GM23338 (cell line): ENCODE data around the gene BRD9. TPM values are rescaled to one million over a fixed set of nuclear protein-coding genes. Genes with fewer than 3 reads are reported as not detected.

Source experiments
- ATAC-seq: fragments of 200-7000 bp; cut with Tn5 transposase; 3 replicates; pipeline ENCODE4 v1.9.1; 2020
- DNase-seq: peaks from one replicate; pipeline ENCODE4 v3.0.0-alpha.2; 2015; ENCODE audit warnings: low spot score
- H2AFZ ChIP-seq: fragments of 200-600 bp; sonication (generic); 2 replicates; pipeline ENCODE4 v1.8.0; 2016; ENCODE audit warnings: antibody characterized with exemption, mild to moderate bottlenecking, moderate library complexity
- H3F3A ChIP-seq: fragments of 200-600 bp; sonication (generic); replicated peaks from 2 replicates; pipeline ENCODE4 v1.8.0; 2017; ENCODE audit warnings: antibody characterized with exemption, mixed run types, low read depth
- H3K27ac ChIP-seq: fragments of 200-600 bp; sonication (generic); 2 replicates; pipeline ENCODE4 v1.6.1; 2016; ENCODE audit warnings: low read depth
- H3K27me3 ChIP-seq: fragments of 200-600 bp; sonication (generic); 2 replicates; pipeline ENCODE4 v1.8.0; 2016; ENCODE audit warnings: mild to moderate bottlenecking, mixed run types, moderate library complexity; ENCODE audit not compliant: insufficient read depth
- H3K36me3 ChIP-seq: fragments of 200-600 bp; sonication (generic); 2 replicates; pipeline ENCODE4 v1.8.0; 2016; ENCODE audit warnings: mild to moderate bottlenecking; ENCODE audit not compliant: insufficient read depth
- H3K4me1 ChIP-seq: fragments of 200-600 bp; sonication (generic); 2 replicates; pipeline ENCODE4 v1.8.0; 2016; ENCODE audit warnings: mild to moderate bottlenecking, moderate library complexity; ENCODE audit not compliant: insufficient read depth
- H3K4me2 ChIP-seq: fragments of 200-600 bp; sonication (generic); 2 replicates; pipeline ENCODE4 v1.7.1; 2017; ENCODE audit warnings: mixed run types
- H3K4me3 ChIP-seq: fragments of 200-600 bp; sonication (generic); 2 replicates; pipeline ENCODE4 v1.6.1; 2016; ENCODE audit warnings: mixed run types
- H3K79me2 ChIP-seq: fragments of 200-600 bp; sonication (generic); replicated peaks from 2 replicates; pipeline ENCODE4 v1.8.0; 2017; ENCODE audit warnings: mild to moderate bottlenecking; ENCODE audit not compliant: insufficient read depth
- H3K9me2 ChIP-seq: fragments of 200-600 bp; sonication (generic); 2 replicates; pipeline ENCODE4 v1.8.0; 2017; ENCODE audit not compliant: insufficient read depth
- H4K20me1 ChIP-seq: fragments of 200-600 bp; sonication (generic); replicated peaks from 2 replicates; pipeline ENCODE4 v1.8.0; 2017; ENCODE audit warnings: mild to moderate bottlenecking; ENCODE audit not compliant: insufficient read depth
- H3K27ac Mint-ChIP-seq: 2 replicates; pipeline ENCODE4 v1.8.0; 2020; ENCODE audit warnings: inconsistent platforms, mild to moderate bottlenecking, moderate library complexity, mixed read lengths
- H3K27me3 Mint-ChIP-seq: 3 replicates; pipeline ENCODE4 v1.8.0; 2022; ENCODE audit warnings: low read depth, mild to moderate bottlenecking, moderate library complexity, mixed read lengths, inconsistent platforms; ENCODE audit not compliant: insufficient read depth, poor library complexity
- H3K36me3 Mint-ChIP-seq: 3 replicates; pipeline ENCODE4 v1.8.0; 2021; ENCODE audit warnings: low read depth, mild to moderate bottlenecking, inconsistent platforms, moderate library complexity, mixed read lengths
- H3K4me1 Mint-ChIP-seq: 3 replicates; pipeline ENCODE4 v1.8.0; 2020; ENCODE audit warnings: mild to moderate bottlenecking, inconsistent platforms, mixed read lengths
- H3K4me3 Mint-ChIP-seq: 3 replicates; pipeline ENCODE4 v1.8.0; 2021; ENCODE audit warnings: moderate library complexity, mild to moderate bottlenecking, inconsistent platforms, mixed read lengths
- H3K9me3 Mint-ChIP-seq: 3 replicates; pipeline ENCODE4 v1.8.0; 2020; ENCODE audit warnings: moderate library complexity, mild to moderate bottlenecking, inconsistent platforms, mixed read lengths
- CREB1 ChIP-seq: fragments of 250-450 bp; sonication (Bioruptor Pico); IDR thresholded peaks from 2 replicates; pipeline ENCODE4 v1.5.0; 2020; ENCODE audit warnings: low read depth, mild to moderate bottlenecking, moderate library complexity
- CTCF ChIP-seq, 2 experiments: fragments of 200-600 bp in 1 of 2; sonication (generic) in 1 of 2; conservative IDR thresholded peaks; 2 replicates each; pipeline versions ENCODE4 v1.5.1 to v1.6.1; 2016 to 2017; ENCODE audit warnings: antibody characterized with exemption in 2 of 2, low read depth in 2 of 2, mild to moderate bottlenecking in 2 of 2, moderate library complexity in 1 of 2
- EZH2 ChIP-seq: fragments of 200-600 bp; sonication (generic); IDR thresholded peaks from one replicate; pipeline ENCODE4 v1.8.0; 2017; ENCODE audit warnings: antibody characterized with exemption, mild to moderate bottlenecking, low read depth; ENCODE audit not compliant: unreplicated experiment
- EZH2phosphoT487 ChIP-seq: fragments of 200-600 bp; sonication (generic); IDR thresholded peaks from one replicate; pipeline ENCODE4 v1.8.1; 2018; ENCODE audit warnings: antibody characterized with exemption; ENCODE audit not compliant: unreplicated experiment
- JUNB ChIP-seq: IDR thresholded peaks from one replicate; pipeline ENCODE4 v1.6.1; 2016; ENCODE audit warnings: antibody characterized with exemption; ENCODE audit not compliant: unreplicated experiment
- NANOG ChIP-seq: IDR thresholded peaks from 2 replicates; pipeline ENCODE4 v1.6.1; 2016; ENCODE audit warnings: antibody characterized with exemption, borderline replicate concordance
- POLR2AphosphoS5 ChIP-seq: IDR thresholded peaks from 2 replicates; pipeline ENCODE4 v1.6.1; 2016; ENCODE audit warnings: antibody characterized with exemption, low read depth
- REST ChIP-seq: IDR thresholded peaks from one replicate; pipeline ENCODE4 v1.6.1; 2018; ENCODE audit warnings: antibody characterized with exemption; ENCODE audit not compliant: unreplicated experiment
- STAT1 ChIP-seq: IDR thresholded peaks from one replicate; pipeline ENCODE4 v1.6.1; 2016; ENCODE audit warnings: antibody characterized with exemption; ENCODE audit not compliant: unreplicated experiment
- ZNF114 ChIP-seq: fragments of 250-450 bp; sonication (Bioruptor Pico); IDR thresholded peaks from 2 replicates; pipeline ENCODE4 v1.5.0; 2020; ENCODE audit warnings: mild to moderate bottlenecking, moderate library complexity
- ZNF331 ChIP-seq: fragments of 250-450 bp; sonication (Bioruptor Pico); IDR thresholded peaks from 2 replicates; pipeline ENCODE4 v1.5.0; 2020; ENCODE audit warnings: low read depth, mild to moderate bottlenecking, moderate library complexity
- ZNF462 ChIP-seq: fragments of 250-450 bp; sonication (Bioruptor Pico); IDR thresholded peaks from 2 replicates; pipeline ENCODE4 v1.5.0; 2020; ENCODE audit warnings: mild to moderate bottlenecking, moderate library complexity
- polyA plus RNA-seq: library from polyadenylated mRNA; unstranded; fragments of >200 nt; fragmentation: Nextera tagmentation; extraction: Ambion mirVana; gene quantifications from 2 replicates; pipeline ENCODE4 v1.2.1, GENCODE V29; 2016
- total RNA-seq: library from RNA; depleted of rRNA; stranded (reverse); fragments of >200 nt; shearing (Covaris generic); gene quantifications from 2 replicates; pipeline ENCODE4 v1.2.3, GENCODE V29; 2014
- TF ChIP-seq, protein P1 (sequence below): IDR thresholded peaks from 2 replicates; pipeline ENCODE4 v1.6.1; 2016; ENCODE audit warnings: antibody characterized with exemption

Gene BRD9
- total and polyA plus RNA-seq, 2 experiments from 2014 or later: 32.9 to 54.7 TPM

GRCh38 chr5:820245-820644 lies 72.4 kb downstream of the BRD9 start:
- Mint-ChIP-seq H3K4me3 (no peak overlapping the region), H3K27ac (no peak overlapping the region), H3K4me1 (no peaks in the 10 kb centered on the region), H3K36me3 (peaks cover 50% of the 10 kb centered on the region), H3K27me3 (no peaks in the 10 kb centered on the region), H3K9me3 (no peaks in the 10 kb centered on the region)
- Histone ChIP-seq H3K9me2 (no peaks in the 10 kb centered on the region), H4K20me1 (no peaks in the 10 kb centered on the region), H3F3A (no peaks in the 10 kb centered on the region), H3K4me3 (no peak overlapping the region), H3K36me3 (peaks cover 3% of the 10 kb centered on the region; the same call in 1 of the 2 replicates), H3K4me2 (no peak overlapping the region), H3K79me2 (no peaks in the 10 kb centered on the region), H3K4me1 (no peaks in the 10 kb centered on the region), H2AFZ (no peak overlapping the region), H3K27me3 (no peaks in the 10 kb centered on the region), H3K27ac (no peak overlapping the region)
- TF ChIP-seq REST (no peak), CTCF (conservative IDR thresholded peaks at IDR 0.05; ENCODE audit: low read depth in 2 of 2) (no peak), EZH2phosphoT487 (no peak), NANOG (no peak), STAT1 (no peak), CREB1 (no peak), JUNB (no peak), ZNF462 (CRISPR knock-in tag) (no peak), POLR2AphosphoS5 (no peak), EZH2 (no peak), ZNF114 (no peak), ZNF331 (no peak)
- TF ChIP-seq, protein P1, sequence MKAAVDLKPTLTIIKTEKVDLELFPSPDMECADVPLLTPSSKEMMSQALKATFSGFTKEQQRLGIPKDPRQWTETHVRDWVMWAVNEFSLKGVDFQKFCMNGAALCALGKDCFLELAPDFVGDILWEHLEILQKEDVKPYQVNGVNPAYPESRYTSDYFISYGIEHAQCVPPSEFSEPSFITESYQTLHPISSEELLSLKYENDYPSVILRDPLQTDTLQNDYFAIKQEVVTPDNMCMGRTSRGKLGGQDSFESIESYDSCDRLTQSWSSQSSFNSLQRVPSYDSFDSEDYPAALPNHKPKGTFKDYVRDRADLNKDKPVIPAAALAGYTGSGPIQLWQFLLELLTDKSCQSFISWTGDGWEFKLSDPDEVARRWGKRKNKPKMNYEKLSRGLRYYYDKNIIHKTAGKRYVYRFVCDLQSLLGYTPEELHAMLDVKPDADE: no peak
- DNase-seq (no peak), ATAC-seq (no peak)
